Measurements from ENCODE around the gene TNFSF12.

GRCh38 chr17:7541074-7541621 is 7.7 kb upstream of the TNFSF12 start:
- TF ChIP-seq EZH2 (IDR thresholded peaks at IDR 0.05) (no peak), POLR2AphosphoS5 (IDR thresholded peaks at IDR 0.05; ENCODE audit: borderline replicate concordance, low read depth, low read length) (no peak)
